DMS 273 (cell line): ENCODE results near the gene DIO2.

Experiments used
- DNase-seq: peaks from one replicate; lab custom pipeline; 2025; ENCODE audit not compliant: unreplicated experiment; lab: John Stamatoyannopoulos, UW

DIO2 gene

GRCh38 chr14:80211153-80212022 lies at the start of gene DIO2:
TSS of gene DIO2 (minus strand) at chr14:80211504. CDS start at chr14:80211472, 32 bp downstream.
- no peak for DNase-seq

- DNase-seq: no peak
Observed at GRCh38 chr14:80260645-80261044, 49.3 kb upstream of the DIO2 start.

- DNase-seq: no peak
Observed at GRCh38 chr14:80239631-80240030, 28.3 kb upstream of the DIO2 start.

- DNase-seq: no peak
Observed at GRCh38 chr14:80237143-80237542, 25.8 kb upstream of the DIO2 start.

GRCh38 chr14:80233470-80234089 lies 22.3 kb upstream of the DIO2 start:
- no peak for DNase-seq

- DNase-seq: no peak
Observed at GRCh38 chr14:80231702-80232101, 20.4 kb upstream of the DIO2 start.

GRCh38 chr14:80223696-80224465 lies 12.6 kb upstream of the DIO2 start:
- DNase-seq: no peak

GRCh38 chr14:80216818-80217217 lies 5.5 kb upstream of the DIO2 start:
- no peak for DNase-seq

GRCh38 chr14:80215756-80216581 lies 4.7 kb upstream of the DIO2 start:
- peak; percentile 74 for DNase-seq

- no peak for DNase-seq
Observed at GRCh38 chr14:80215081-80215480, 3.8 kb upstream of the DIO2 start.

- DNase-seq: peak; percentile 71
Observed at GRCh38 chr14:80213602-80214001, 2.3 kb upstream of the DIO2 start.

- no peak for DNase-seq
Observed at GRCh38 chr14:80212023-80212397, 706 bp upstream of the DIO2 start.

- DNase-seq: no peak
Observed at GRCh38 chr14:80208461-80208860, 2.8 kb downstream of the DIO2 start.

- DNase-seq: no peak
Observed at GRCh38 chr14:80206351-80207080, 4.8 kb downstream of the DIO2 start.

GRCh38 chr14:80202888-80203562 lies 8.3 kb downstream of the DIO2 start:
- peak; percentile 41 for DNase-seq

GRCh38 chr14:80200093-80200492 lies 11.2 kb downstream of the DIO2 start:
- no peak for DNase-seq

GRCh38 chr14:80188571-80188970 lies 22.7 kb downstream of the DIO2 start:
- no peak for DNase-seq

GRCh38 chr14:80186301-80186800 lies 25.0 kb downstream of the DIO2 start:
- no peak for DNase-seq

GRCh38 chr14:80176893-80177292 lies 34.4 kb downstream of the DIO2 start:
- DNase-seq: no peak
